NCI-H1105 treated with DMSO at 0.1 percent for 48 hours (cell line): ENCODE results near the gene CPEB4.

Experiments used
- DNase-seq: peaks from one replicate; lab custom pipeline; 2025; lab: John Stamatoyannopoulos, UW

CPEB4 gene

DNA sequence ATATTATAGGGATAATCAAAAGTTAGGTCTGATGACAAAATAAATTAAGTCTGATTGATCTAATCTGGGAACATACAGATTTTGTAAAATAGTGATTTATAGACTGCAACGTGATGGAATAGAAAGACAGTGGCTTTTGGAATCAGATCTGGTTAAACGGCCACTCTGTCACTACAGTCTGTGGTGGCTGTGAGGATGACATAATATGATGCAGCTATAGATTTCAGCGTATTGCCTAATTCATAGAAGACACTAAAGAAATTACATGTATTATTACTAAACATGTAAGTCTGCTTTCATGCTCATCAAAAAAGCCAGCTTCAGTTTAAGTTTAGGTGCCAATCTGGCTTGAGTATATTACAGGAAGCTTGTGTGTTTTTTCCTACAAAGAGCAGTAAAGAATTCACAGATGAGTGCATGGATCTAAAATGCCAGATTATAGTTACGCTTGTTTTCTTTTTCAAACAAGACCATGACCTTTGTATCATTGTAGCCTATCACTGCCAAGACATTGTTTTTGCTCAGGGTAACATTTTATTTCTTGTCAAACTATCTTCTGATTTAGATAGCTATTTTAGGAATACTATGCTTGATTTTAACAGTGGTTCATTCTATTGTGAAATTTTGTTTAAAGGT is 25.7 kb downstream of the CPEB4 start:
- no peak for DNase-seq

DNA sequence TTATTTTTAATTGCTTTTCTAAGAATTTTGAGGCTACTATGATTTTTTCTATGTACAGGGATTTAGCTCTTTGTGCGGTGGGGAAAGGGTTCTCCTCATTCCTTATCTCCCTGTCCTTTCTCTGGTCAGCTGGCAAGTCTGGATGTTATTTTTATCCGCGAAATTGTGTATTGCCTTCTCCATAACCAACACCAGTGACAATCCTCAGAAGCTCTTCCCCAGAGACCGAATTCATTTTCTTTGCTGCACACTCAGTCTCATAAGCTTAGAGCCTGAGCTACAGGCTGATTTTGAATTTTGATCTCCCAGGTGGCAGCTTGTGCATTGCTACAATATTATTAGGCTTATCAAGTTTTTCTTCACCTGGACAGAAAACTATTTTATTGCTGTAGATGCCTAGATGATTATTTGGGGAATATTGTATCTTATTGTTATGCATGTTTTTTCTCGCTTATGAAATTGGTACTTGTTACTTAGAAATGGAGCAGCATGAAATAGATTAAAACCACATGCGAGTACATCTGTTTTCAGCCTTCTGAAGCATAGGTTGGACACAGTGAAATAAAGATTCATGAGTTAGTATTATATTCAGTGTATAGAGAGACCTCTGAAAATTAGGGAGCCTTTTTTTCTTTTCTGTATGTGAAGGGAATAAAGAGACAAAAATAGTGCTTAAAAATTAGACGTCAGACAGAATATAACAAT is 27.3 kb downstream of the CPEB4 start:
- DNase-seq = no peak

- DNase-seq = no peak
These were observed 28.1 kb downstream of the CPEB4 start for GRCh38 chr5:173916233-173916632.

DNA sequence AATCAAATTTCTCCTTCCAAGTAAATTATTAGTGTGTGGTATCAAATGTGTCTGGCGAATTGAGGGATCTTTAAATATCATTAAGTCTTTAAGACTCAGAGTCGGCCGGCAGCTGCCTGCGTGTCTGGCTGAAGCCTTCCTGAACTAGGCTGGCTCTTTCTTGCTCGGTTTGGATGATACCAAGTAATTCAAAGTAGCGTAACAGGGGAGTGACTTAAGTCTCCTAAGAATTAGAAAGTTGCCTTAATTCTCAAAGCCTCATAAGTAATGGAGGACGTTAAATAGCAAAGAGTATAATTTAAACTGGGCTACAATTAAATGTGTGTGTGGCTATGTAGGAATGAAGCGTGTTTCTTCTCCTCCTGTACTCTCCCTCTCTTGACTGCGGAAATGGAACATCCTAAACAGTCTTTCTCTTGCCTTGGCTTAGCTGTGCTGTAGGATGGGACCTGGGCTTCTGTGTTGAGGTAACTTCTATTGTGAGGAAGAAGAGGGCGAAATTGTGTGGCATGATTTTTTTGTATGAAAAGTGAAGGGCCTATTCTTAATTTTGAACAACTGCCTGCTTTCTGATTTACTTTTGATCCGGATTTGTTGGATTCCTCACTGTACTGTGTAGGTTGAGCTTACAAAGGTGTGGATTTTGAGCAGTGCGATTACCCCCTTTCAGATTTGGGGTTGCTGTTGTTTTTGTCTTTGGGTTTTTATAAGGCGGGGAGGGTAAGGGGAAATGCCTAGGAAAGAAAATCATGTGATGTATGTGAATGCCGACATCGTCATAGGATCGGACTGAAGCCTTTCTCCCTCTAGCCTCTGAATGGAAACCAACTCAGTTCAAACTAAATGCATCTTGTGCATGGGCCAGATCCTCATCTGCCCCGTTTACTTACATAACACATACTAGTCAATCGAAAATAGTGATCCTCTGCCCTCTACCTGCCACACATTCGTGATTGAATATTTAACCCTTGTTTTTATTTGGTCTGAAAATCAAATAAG is 29.9 kb downstream of the CPEB4 start:
- peak; percentile 76 for DNase-seq

DNA sequence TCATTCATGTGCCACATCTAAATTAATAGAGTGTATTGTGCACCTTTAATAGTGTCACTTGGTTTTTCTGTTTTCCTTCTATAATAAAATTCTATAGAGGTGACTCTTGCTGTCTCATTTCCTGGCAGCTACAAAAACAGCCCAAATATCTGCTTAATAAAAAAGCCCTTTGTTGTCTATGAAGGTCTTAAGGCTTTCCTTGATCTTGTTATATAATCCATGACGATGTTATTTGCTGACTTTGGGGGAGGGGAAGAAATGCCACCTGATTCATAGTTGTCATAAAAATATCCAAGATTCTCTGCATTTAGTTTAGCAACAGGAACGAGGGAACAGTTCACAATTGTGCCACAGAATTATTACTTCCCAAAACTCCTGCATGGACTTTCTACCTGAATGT is 31.3 kb downstream of the CPEB4 start:
- no peak for DNase-seq

GRCh38 chr5:173920024-173920753 is 32.0 kb downstream of the CPEB4 start:
- peak; percentile 63 for DNase-seq

GRCh38 chr5:173920866-173921555 is 32.9 kb downstream of the CPEB4 start:
- no peak for DNase-seq

GRCh38 chr5:173922527-173922926 is 34.4 kb downstream of the CPEB4 start:
- no peak for DNase-seq

DNA sequence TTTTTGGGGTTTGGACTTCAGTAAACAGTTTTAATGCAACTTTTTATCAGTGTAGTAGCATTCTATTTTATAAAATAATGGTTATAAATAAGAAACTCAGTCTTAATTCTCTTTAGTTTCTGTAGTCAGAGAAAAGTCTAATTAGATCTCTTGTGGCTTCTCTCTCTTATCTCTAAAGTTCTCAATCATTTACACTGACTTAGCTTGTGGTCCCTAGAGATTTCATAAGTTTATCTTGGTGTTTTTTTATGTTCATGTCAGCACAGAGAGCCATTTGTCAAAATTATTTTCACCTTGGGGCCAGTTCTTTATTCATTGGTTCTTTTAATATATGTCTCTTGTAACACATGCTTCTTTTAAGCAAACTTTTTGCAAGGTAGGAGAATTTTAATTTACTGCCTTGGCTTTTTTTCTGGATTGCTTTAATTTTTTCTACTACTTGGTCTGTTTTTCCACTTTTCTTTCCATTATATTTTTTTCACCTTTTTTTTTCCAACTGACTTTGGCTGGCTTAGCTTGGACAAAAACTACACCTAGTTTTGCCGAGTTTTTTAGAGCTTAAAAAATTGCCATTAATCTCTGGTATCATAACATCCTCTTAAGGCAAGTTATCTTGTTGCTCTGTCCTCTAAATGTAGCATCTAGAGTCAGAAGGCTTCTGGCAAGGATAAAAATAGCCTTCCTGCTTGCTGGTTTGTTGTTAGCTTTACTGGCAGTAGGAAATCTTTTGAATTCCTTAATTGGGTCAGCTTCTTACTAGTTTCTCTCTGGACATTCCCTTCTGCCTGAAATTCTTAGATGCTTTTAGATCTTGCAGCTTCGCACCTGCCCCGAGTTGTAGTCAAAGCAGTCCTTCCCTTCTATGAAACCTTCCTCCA is 35.3 kb downstream of the CPEB4 start:
- no peak for DNase-seq

DNA sequence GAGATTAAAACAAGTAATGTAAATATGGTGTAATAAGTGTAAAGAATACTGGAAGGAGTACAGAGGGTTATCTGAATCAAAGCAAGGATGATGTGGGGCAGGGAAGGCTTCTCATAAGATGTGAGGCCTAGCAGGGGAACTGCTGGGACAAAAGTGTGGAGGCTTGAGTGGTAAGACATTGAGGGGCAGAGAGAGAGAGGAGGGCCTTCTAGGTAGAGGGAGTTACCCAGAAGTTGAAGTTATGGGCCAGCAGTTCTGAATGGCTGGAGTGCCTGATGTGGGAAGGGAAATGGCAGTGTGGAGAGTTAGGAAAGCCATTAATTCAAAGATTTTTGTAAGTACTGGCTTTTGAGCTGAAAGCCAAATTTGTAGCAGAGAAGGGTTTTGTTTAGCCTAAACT is 36.8 kb downstream of the CPEB4 start:
- DNase-seq = no peak

- DNase-seq = no peak
These were observed 37.4 kb downstream of the CPEB4 start for GRCh38 chr5:173925449-173926071.

- no peak for DNase-seq
These were observed 38.2 kb downstream of the CPEB4 start for GRCh38 chr5:173926359-173926758.

GRCh38 chr5:173928871-173929574 is 40.9 kb downstream of the CPEB4 start:
- no peak for DNase-seq

GRCh38 chr5:173932695-173933139 is 44.6 kb downstream of the CPEB4 start:
- no peak for DNase-seq

DNA sequence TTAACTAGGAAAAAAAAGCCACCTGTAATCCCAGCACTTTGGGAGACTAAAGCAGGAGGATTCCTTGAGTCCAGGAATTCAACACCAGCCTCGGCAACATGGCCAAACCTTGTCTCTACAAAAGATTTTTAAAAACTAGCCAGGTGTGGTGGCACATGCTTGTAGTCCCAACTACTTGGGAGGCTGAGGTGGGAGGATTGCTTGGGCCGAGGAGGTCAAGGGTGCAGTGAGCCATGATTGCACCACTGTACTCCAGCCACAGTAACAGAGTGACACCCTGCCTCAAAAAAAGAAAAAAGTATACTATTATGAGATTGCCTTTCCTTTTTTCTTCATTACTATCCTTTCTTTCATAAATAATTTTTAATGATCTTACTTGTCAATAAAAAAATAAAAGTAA is 45.8 kb downstream of the CPEB4 start:
- DNase-seq = no peak

DNA sequence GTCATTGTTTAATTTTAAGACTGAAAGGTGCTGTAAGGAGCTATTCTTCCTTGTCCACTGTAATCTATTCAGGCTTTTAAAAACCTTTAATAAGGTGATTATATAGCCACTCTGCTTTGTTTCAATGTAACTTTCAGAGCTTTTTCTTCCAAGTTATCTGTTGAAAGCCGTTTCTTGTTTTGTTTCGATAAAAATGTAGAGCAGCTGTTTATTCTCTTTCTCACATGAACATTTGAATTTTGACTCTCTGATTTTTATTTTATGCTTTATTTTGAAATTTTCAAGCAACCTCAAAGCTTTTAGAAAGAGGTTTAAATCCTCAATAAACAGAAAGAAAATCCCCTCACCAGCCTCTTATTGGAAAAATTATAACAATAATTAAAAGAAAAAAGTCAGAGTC is 47.2 kb downstream of the CPEB4 start:
- no peak for DNase-seq

GRCh38 chr5:173940269-173940668 is 52.1 kb downstream of the CPEB4 start:
- DNase-seq = no peak

DNA sequence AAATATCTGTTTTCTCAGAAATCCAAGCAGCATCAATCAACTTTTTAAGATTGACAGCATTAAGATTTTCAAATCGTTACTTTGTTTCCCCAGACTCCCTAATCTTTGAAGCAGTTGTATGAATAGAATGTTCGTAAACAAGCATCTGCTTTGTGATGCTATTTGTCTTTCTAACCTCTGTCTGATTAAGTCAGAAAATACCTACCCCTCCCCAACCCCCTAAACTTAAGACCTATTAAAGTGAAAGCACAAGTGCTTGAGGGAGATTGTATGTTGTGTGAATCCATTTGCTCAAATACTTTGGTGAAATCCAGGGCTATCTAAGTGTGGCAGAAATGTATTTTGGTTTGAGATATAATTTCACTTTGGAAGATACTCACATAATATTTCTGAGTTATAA is 53.0 kb downstream of the CPEB4 start:
- no peak for DNase-seq

DNA sequence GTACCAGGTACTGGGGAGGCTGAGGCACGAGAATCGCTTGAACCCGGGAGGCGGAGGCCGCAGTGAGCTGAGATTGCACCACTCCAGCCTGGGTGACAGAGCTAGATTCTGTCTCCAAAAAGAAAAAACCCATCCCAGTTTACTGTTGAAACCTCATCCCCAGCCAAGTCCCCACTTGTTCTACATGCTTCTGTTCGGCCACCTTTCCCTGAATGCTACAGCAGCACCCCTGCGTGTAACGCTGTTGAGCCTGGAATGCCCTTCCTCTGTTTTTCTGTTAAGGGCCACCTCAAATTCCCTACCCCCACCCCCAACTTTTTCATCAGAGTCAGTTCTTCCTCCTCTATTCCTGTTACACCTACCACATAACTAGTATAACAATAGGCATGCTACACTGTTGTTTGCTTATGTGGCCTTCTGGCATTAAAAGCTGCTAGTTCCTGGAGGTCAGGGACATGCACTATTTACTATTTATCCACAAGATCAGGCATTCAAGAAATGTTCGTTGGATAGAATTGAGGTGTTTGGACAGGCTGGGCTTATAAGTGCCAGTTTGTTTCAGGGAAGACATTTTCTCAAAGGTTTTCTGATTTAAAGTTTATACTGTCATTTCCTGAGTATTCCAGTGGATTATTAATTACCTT is 53.7 kb downstream of the CPEB4 start:
- DNase-seq = no peak
